ENCODE results near the gene ARAP2. TPM values are rescaled to one million over a fixed set of nuclear protein-coding genes. Genes with fewer than 3 reads are reported as not detected.

The ARAP2 gene
- total RNA-seq, 1 donor from 2014 or later = 9.2 TPM

DNA sequence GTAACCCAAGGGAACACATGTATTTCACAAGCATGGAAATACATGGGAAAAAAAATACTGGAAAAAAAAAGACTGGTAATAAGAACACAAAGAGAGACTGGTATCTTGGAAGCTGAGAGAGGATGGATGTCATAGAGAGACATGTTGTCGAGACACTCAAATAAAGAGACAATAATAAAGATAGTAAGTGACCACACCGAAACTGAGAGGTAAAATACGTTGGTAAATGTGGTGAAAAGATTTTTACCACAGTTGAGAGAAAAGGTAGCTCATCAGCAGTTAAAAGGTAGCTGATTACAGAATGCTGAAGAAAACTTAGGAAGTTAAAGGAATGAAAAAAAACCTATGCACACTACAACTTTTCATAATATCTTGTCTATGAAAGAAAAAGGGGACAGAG is 81.1 kb downstream of the ARAP2 start:
- Mint-ChIP-seq H3K36me3 (ENCODE audit: insufficient read depth) (peaks cover 4% of the 10 kb centered on the region), H3K4me3 (ENCODE audit: low read depth) (no peak overlapping the region), H3K4me1 (ENCODE audit: low read depth) (peaks cover 2% of the 10 kb centered on the region), H3K27ac (peak overlapping the region; percentile 17), H3K9me3 (ENCODE audit: low read depth) (no peaks in the 10 kb centered on the region), H3K27me3 (no peaks in the 10 kb centered on the region)
- TF ChIP-seq, protein P1, sequence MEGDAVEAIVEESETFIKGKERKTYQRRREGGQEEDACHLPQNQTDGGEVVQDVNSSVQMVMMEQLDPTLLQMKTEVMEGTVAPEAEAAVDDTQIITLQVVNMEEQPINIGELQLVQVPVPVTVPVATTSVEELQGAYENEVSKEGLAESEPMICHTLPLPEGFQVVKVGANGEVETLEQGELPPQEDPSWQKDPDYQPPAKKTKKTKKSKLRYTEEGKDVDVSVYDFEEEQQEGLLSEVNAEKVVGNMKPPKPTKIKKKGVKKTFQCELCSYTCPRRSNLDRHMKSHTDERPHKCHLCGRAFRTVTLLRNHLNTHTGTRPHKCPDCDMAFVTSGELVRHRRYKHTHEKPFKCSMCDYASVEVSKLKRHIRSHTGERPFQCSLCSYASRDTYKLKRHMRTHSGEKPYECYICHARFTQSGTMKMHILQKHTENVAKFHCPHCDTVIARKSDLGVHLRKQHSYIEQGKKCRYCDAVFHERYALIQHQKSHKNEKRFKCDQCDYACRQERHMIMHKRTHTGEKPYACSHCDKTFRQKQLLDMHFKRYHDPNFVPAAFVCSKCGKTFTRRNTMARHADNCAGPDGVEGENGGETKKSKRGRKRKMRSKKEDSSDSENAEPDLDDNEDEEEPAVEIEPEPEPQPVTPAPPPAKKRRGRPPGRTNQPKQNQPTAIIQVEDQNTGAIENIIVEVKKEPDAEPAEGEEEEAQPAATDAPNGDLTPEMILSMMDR (IDR thresholded peaks at IDR 0.05; ENCODE audit: unreplicated experiment) = no peak
- DNase-seq (ENCODE audit: low spot score, unreplicated experiment) = no peak

DNA sequence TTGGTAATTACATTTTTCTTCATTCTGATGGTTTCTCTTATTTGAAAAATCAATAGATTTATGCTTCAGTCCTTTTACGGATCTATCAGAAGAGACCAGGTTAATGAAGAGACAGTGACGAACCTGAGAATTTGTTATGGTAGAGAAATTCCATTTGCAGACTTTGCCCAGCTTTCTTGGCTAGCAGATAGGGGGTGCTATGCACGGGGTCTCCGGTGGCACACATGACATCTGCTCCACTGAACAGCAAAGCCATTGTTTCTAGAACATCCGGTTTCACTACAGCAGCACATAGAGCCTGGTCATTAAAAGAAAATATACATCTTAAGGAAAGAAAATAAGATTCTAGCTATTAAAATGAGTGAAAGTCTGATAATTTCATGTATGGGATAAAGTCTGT is 85.1 kb downstream of the ARAP2 start:
- Mint-ChIP-seq H3K9me3 (ENCODE audit: low read depth) (no peaks in the 10 kb centered on the region), H3K4me3 (ENCODE audit: low read depth) (no peak overlapping the region), H3K27me3 (no peaks in the 10 kb centered on the region), H3K4me1 (ENCODE audit: low read depth) (peaks cover 2% of the 10 kb centered on the region), H3K36me3 (ENCODE audit: insufficient read depth) (peaks cover 4% of the 10 kb centered on the region), H3K27ac (no peak overlapping the region)
- TF ChIP-seq, protein P1 (IDR thresholded peaks at IDR 0.05; ENCODE audit: unreplicated experiment) = no peak
- no peak for DNase-seq (ENCODE audit: low spot score, unreplicated experiment)

DNA sequence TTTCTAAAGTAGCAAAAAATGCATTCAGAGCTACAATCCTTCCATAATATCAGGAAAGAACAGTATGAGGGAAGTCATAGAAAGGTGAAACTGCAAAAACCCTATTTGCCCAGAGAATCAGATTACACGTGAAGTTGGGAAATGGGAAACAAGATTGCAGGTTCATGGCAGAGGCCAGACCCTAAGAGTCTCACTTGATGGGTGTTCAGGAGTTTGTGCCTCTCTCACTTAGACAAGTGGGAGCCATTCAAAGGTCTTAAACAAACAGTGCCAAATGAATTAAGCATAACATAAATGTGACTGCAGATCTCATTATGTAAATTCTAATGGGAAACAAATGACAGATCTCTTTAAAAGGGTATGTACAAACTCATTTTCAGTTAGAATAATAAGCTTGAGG is 91.6 kb downstream of the ARAP2 start:
- DNase-seq (ENCODE audit: low spot score, unreplicated experiment) = no peak
- peaks cover 2% of the 10 kb centered on the region for H3K4me1 Mint-ChIP-seq (ENCODE audit: low read depth)
- no peaks in the 10 kb centered on the region for H3K9me3 Mint-ChIP-seq (ENCODE audit: low read depth)
- TF ChIP-seq, protein P1 (IDR thresholded peaks at IDR 0.05; ENCODE audit: unreplicated experiment) = no peak
- H3K27ac Mint-ChIP-seq = no peak overlapping the region
- H3K27me3 Mint-ChIP-seq = no peaks in the 10 kb centered on the region
- H3K36me3 Mint-ChIP-seq (ENCODE audit: insufficient read depth) = no peaks in the 10 kb centered on the region
- no peak overlapping the region for H3K4me3 Mint-ChIP-seq (ENCODE audit: low read depth)

DNA sequence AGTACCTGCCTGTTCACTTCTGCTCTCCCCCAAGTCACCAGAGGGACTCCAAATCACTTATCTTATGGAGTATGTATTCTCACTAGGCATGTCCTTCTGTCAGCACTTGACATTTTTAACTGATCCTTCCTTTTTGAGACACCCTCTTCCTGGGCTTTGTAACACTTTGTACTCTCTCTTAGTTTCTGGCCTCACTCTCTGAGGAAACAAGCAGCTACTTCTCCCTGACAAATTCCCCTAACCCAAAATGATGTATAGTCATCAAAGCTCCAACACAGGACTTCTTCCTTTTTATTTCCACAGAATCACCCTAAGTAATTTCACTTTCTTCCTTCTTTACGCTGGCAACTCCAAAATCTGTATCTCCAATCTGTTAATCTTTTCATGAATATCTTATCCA is 101.8 kb downstream of the ARAP2 start:
- H3K4me3 Mint-ChIP-seq (ENCODE audit: low read depth) = no peak overlapping the region
- H3K27ac Mint-ChIP-seq = no peak overlapping the region
- DNase-seq (ENCODE audit: low spot score, unreplicated experiment) = no peak
- no peaks in the 10 kb centered on the region for H3K27me3 Mint-ChIP-seq
- TF ChIP-seq, protein P1 (IDR thresholded peaks at IDR 0.05; ENCODE audit: unreplicated experiment) = no peak
- H3K9me3 Mint-ChIP-seq (ENCODE audit: low read depth) = peaks cover 5% of the 10 kb centered on the region
- H3K36me3 Mint-ChIP-seq (ENCODE audit: insufficient read depth) = peaks cover 9% of the 10 kb centered on the region
- H3K4me1 Mint-ChIP-seq (ENCODE audit: low read depth) = peaks cover 6% of the 10 kb centered on the region

DNA sequence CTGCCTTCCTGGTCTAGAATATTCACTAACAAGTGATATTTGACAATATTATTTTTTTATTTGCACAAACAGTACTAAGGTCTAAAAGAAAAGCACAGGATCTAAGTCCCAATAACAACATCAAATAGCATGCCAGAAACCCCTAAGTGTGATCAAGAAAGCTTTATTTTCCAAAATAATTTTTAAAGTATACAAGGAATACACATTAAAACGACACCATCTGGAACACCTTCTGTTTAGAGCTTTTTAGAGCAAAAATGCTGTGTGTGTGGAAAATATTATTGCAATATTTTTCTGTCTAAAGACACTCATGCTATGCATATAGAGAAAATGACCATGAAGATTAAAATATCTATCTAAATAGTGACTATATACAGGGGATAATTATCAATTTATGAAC is 103.1 kb downstream of the ARAP2 start:
- peaks cover 5% of the 10 kb centered on the region for H3K9me3 Mint-ChIP-seq (ENCODE audit: low read depth)
- peaks cover 6% of the 10 kb centered on the region for H3K4me1 Mint-ChIP-seq (ENCODE audit: low read depth)
- H3K4me3 Mint-ChIP-seq (ENCODE audit: low read depth) = no peak overlapping the region
- peaks cover 6% of the 10 kb centered on the region for H3K36me3 Mint-ChIP-seq (ENCODE audit: insufficient read depth)
- no peak overlapping the region for H3K27ac Mint-ChIP-seq
- TF ChIP-seq, protein P1 (IDR thresholded peaks at IDR 0.05; ENCODE audit: unreplicated experiment) = no peak
- no peak for DNase-seq (ENCODE audit: low spot score, unreplicated experiment)
- H3K27me3 Mint-ChIP-seq = no peaks in the 10 kb centered on the region

All from progenitor cell of endocrine pancreas (in vitro differentiated cells).